Erythroblast (primary cell): ENCODE measurements around the gene CTNNA3.

Source experiments
- GATA1 ChIP-seq: IDR thresholded peaks from 2 replicates; pipeline ENCODE4 v1.6.1; 2011; ENCODE audit warnings: low read depth, mild to moderate bottlenecking, control low read depth, low read length, moderate library complexity
- POLR2A ChIP-seq: IDR thresholded peaks from 2 replicates; pipeline ENCODE4 v1.6.1; 2011; ENCODE audit warnings: mild to moderate bottlenecking, low read length

GRCh38 chr10:66651308-66652082, 1044.5 kb downstream of the CTNNA3 start:
- TF ChIP-seq POLR2A (no peak), GATA1 (no peak)
